Smooth muscle cell (in vitro differentiated cells): ENCODE data around the gene DBNDD2. TPM values are rescaled to one million over a fixed set of nuclear protein-coding genes. Genes with fewer than 3 reads are reported as not detected.

Source experiments
- DNase-seq: peaks from one replicate; lab custom pipeline; 2025; ENCODE audit not compliant: unreplicated experiment; lab: John Stamatoyannopoulos, UW
- H2AFZ ChIP-seq: fragments of 200-600 bp; sonication (generic); 2 replicates; pipeline ENCODE4 v1.6.0; 2016; ENCODE audit warnings: antibody characterized with exemption, low read depth, mild to moderate bottlenecking
- H3F3A ChIP-seq: fragments of 200-600 bp; sonication (generic); 2 replicates; pipeline ENCODE4 v1.6.0; 2017; ENCODE audit warnings: antibody characterized with exemption, low read depth
- H3K27ac ChIP-seq: fragments of 200-600 bp; sonication (generic); 2 replicates; pipeline ENCODE4 v1.5.1; 2016; ENCODE audit warnings: low read depth, mild to moderate bottlenecking
- H3K27me3 ChIP-seq: fragments of 200-600 bp; sonication (generic); 2 replicates; pipeline ENCODE4 v1.6.1; 2016; ENCODE audit warnings: low read depth, mild to moderate bottlenecking
- H3K36me3 ChIP-seq: fragments of 200-600 bp; sonication (generic); 2 replicates; pipeline ENCODE4 v1.5.1; 2016; ENCODE audit warnings: low read depth
- H3K4me1 ChIP-seq: fragments of 200-600 bp; sonication (generic); 2 replicates; pipeline ENCODE4 v1.5.1; 2016; ENCODE audit warnings: low read depth
- H3K4me2 ChIP-seq: fragments of 200-600 bp; sonication (generic); 2 replicates; pipeline ENCODE4 v1.6.0; 2016; ENCODE audit warnings: mild to moderate bottlenecking
- H3K4me3 ChIP-seq: fragments of 200-600 bp; sonication (generic); 2 replicates; pipeline ENCODE4 v1.5.1; 2016; ENCODE audit warnings: mild to moderate bottlenecking
- H3K79me2 ChIP-seq: fragments of 200-600 bp; sonication (generic); 2 replicates; pipeline ENCODE4 v1.6.0; 2016; ENCODE audit warnings: low read depth, mild to moderate bottlenecking
- H3K9ac ChIP-seq: fragments of 200-600 bp; sonication (generic); 2 replicates; pipeline ENCODE4 v1.6.0; 2016; ENCODE audit warnings: low read depth
- H3K9me3 ChIP-seq: fragments of 200-600 bp; sonication (generic); replicated peaks from 2 replicates; pipeline ENCODE4 v1.5.1; 2016; ENCODE audit warnings: low read depth
- H4K20me1 ChIP-seq: fragments of 200-600 bp; sonication (generic); 2 replicates; pipeline ENCODE4 v1.6.0; 2016; ENCODE audit warnings: low read depth
- WGBS: methylation state at CpG from one replicate; pipeline ENCODE4 v1.1.7; 2016; ENCODE audit warnings: low lambda C conversion rate; 5-methylcytosine and 5-hydroxymethylcytosine counted together
- polyA plus RNA-seq: library from polyadenylated mRNA; unstranded; fragments of >200 nt; fragmentation: Nextera tagmentation; extraction: Ambion mirVana; gene quantifications from 2 replicates; pipeline ENCODE4 v1.2.1, GENCODE V29; 2016
- total RNA-seq: library from RNA; depleted of rRNA; stranded (reverse); fragments of >200 nt; gene quantifications from 2 replicates; pipeline ENCODE4 v1.2.3, GENCODE V29; 2014
- TF ChIP-seq, protein P1 (sequence below): fragments of 200-600 bp; sonication (generic); IDR thresholded peaks from 2 replicates; pipeline ENCODE4 v1.5.1; 2017; ENCODE audit warnings: borderline replicate concordance, mild to moderate bottlenecking, antibody characterized with exemption; ENCODE audit not compliant: insufficient read depth, poor library complexity, severe bottlenecking

Gene DBNDD2
- total and polyA plus RNA-seq, 2 experiments from 2014 or later, result 2.9 to 6.4 TPM

DNA sequence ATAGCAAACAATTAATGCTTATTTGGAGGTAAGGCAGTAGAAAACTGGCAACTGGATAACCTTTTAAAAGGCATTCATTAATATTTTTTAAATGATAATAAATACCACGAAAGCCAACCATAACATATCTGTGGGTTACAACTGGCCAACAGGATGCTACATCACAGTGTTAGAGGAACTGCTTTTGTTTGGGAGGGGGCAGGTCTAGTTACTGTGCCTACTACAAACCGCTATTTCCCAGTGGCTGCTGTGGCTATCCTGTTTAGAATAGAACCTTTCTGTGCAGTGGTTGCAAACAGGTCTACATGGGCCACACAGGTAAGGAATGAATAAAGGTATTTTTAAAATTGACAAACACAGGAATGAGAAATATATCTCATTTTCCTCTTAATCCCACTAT, 8.8 kb downstream of the DBNDD2 start:
- Histone ChIP-seq H3K27ac (no peak overlapping the region), H3F3A (no peaks in the 10 kb centered on the region), H2AFZ (no peak overlapping the region), H3K79me2 (peaks cover 13% of the 10 kb centered on the region), H4K20me1 (no peaks in the 10 kb centered on the region), H3K4me3 (peak overlapping the region; percentile 85), H3K4me2 (peak overlapping the region; percentile 89), H3K9me3 (no peaks in the 10 kb centered on the region), H3K4me1 (peaks cover 11% of the 10 kb centered on the region), H3K27me3 (no peaks in the 10 kb centered on the region), H3K9ac (peak overlapping the region; percentile 67), H3K36me3 (peaks cover 5% of the 10 kb centered on the region)
- 88% methylated on average over 2 of the region's 2 CpGs for WGBS
- TF ChIP-seq, protein P1, sequence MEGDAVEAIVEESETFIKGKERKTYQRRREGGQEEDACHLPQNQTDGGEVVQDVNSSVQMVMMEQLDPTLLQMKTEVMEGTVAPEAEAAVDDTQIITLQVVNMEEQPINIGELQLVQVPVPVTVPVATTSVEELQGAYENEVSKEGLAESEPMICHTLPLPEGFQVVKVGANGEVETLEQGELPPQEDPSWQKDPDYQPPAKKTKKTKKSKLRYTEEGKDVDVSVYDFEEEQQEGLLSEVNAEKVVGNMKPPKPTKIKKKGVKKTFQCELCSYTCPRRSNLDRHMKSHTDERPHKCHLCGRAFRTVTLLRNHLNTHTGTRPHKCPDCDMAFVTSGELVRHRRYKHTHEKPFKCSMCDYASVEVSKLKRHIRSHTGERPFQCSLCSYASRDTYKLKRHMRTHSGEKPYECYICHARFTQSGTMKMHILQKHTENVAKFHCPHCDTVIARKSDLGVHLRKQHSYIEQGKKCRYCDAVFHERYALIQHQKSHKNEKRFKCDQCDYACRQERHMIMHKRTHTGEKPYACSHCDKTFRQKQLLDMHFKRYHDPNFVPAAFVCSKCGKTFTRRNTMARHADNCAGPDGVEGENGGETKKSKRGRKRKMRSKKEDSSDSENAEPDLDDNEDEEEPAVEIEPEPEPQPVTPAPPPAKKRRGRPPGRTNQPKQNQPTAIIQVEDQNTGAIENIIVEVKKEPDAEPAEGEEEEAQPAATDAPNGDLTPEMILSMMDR, result no peak
- no peak for DNase-seq

DNA sequence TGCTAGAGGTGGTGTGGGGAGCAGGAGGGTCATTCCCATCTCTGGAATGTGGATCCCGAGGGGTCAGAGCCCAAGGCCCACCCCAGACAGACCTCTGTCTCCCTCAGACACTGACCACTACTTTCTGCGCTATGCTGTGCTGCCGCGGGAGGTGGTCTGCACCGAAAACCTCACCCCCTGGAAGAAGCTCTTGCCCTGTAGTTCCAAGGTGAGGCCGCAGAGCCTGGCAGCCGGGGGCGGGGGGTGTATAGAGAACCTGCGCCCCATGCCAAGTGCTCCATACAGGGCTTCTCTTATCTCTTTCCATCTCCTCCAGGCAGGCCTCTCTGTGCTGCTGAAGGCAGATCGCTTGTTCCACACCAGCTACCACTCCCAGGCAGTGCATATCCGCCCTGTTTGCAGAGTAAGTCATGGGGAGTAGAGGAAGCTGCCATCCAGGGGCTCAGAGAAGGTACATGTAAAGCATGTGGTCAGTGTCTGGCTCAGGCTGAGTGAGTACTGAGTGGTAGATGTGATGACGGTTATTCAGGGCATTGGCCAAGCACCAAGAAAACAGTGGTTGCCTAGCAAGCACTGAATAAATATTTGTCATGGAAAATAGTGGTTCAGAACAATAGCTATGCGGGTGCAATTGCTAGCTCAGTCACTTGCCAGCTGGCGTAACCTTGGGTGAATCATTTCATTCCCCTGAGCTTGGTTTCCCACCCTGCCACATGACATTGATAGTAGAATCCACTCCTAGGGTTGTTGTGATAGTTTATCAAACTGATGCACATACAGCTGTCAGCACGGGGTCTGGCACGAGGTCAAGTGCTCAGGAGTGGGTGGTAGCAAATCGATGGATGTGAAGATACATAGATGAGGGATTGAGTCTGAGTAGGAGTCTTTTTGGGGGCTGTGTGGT, 11.4 kb downstream of the DBNDD2 start:
- no peak for DNase-seq
- no peaks in the 10 kb centered on the region for H3K27me3 ChIP-seq
- no peak overlapping the region for H3K9ac ChIP-seq
- no peak overlapping the region for H3K4me3 ChIP-seq
- H4K20me1 ChIP-seq, result no peaks in the 10 kb centered on the region
- H3K27ac ChIP-seq, result no peak overlapping the region
- H3K4me1 ChIP-seq, result peaks cover 11% of the 10 kb centered on the region
- H3K79me2 ChIP-seq, result peaks cover 13% of the 10 kb centered on the region
- H3K4me2 ChIP-seq, result no peak overlapping the region
- H3F3A ChIP-seq, result no peaks in the 10 kb centered on the region
- no peaks in the 10 kb centered on the region for H3K9me3 ChIP-seq
- H3K36me3 ChIP-seq, result peaks cover 7% of the 10 kb centered on the region
- TF ChIP-seq, protein P1, result no peak
- no peak overlapping the region for H2AFZ ChIP-seq
- 98% methylated on average over 17 of the region's 17 CpGs for WGBS

DNA sequence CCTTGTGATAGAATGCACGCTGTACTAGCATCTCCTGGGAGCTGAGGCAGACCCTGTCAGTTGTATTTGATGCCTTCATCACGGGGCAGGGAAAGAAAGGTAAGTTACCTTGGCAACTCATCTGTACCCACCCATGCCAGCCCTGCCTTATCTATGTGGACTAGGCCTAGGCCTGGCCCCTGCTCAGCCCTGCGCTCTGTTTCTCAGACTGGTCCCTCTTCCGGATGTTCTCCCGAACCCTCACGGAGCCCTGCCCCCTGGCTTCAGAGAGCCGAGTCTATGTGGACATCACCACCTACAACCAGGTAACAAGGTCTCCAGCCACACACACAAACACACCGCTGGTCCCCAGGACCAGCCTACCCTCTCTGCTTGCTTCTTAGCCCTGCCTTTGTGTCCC, 12.0 kb downstream of the DBNDD2 start:
- H3K4me1 ChIP-seq, result peaks cover 11% of the 10 kb centered on the region
- H3K4me2 ChIP-seq, result no peak overlapping the region
- no peaks in the 10 kb centered on the region for H3K27me3 ChIP-seq
- no peaks in the 10 kb centered on the region for H3F3A ChIP-seq
- TF ChIP-seq, protein P1, result no peak
- H2AFZ ChIP-seq, result no peak overlapping the region
- H3K9ac ChIP-seq, result no peak overlapping the region
- peaks cover 11% of the 10 kb centered on the region for H3K36me3 ChIP-seq
- peaks cover 13% of the 10 kb centered on the region for H3K79me2 ChIP-seq
- WGBS, result 96% methylated on average over 8 of the region's 8 CpGs
- H4K20me1 ChIP-seq, result no peaks in the 10 kb centered on the region
- DNase-seq, result no peak
- no peaks in the 10 kb centered on the region for H3K9me3 ChIP-seq
- no peak overlapping the region for H3K4me3 ChIP-seq
- H3K27ac ChIP-seq, result no peak overlapping the region
